ENCODE results near the gene GNAZ. TPM values are rescaled to one million over a fixed set of nuclear protein-coding genes. Genes with fewer than 3 reads are reported as not detected.
"Not testable (repeated sequence)": the region's sequence is repeated elsewhere in the genome, so short reads cannot be mapped to it uniquely, and the experiment has no call there.

The GNAZ gene
- polyA plus RNA-seq, 4 donors, result 2.7 to 6.4 (median 4.9) TPM

GRCh38 chr22:23042179-23042578 lies 28.1 kb upstream of the GNAZ start:
- no peak for DNase-seq (ENCODE audit: low read depth in 4 of 4, low spot score in 3 of 4)

GRCh38 chr22:23044570-23044969 lies 25.7 kb upstream of the GNAZ start:
- no peak for DNase-seq (ENCODE audit: low read depth in 4 of 4, low spot score in 3 of 4)

GRCh38 chr22:23045461-23045860 lies 24.9 kb upstream of the GNAZ start:
- DNase-seq (ENCODE audit: low read depth in 4 of 4, low spot score in 3 of 4), result no peak

GRCh38 chr22:23047265-23047664 lies 23.1 kb upstream of the GNAZ start:
- DNase-seq (ENCODE audit: low read depth in 4 of 4, low spot score in 3 of 4), result no peak

- no peak for DNase-seq (ENCODE audit: low read depth in 4 of 4, low spot score in 3 of 4)
Measured at GRCh38 chr22:23047742-23048141, 22.6 kb upstream of the GNAZ start.

GRCh38 chr22:23050546-23050945 lies 19.8 kb upstream of the GNAZ start:
- not testable (repeated sequence) for DNase-seq (ENCODE audit: low read depth in 4 of 4, low spot score in 3 of 4)

- DNase-seq (ENCODE audit: low read depth in 4 of 4, low spot score in 3 of 4), result no peak
Measured at GRCh38 chr22:23053051-23053707, 17.1 kb upstream of the GNAZ start.

GRCh38 chr22:23053912-23054530 lies 16.3 kb upstream of the GNAZ start:
- DNase-seq (ENCODE audit: low read depth in 4 of 4, low spot score in 3 of 4), result no peak

GRCh38 chr22:23054531-23055257 lies 15.6 kb upstream of the GNAZ start:
- no peak for DNase-seq (ENCODE audit: low read depth in 4 of 4, low spot score in 3 of 4)

- no peak for DNase-seq (ENCODE audit: low read depth in 4 of 4, low spot score in 3 of 4)
Measured at GRCh38 chr22:23055449-23056179, 14.7 kb upstream of the GNAZ start.

GRCh38 chr22:23057331-23057730 lies 13.0 kb upstream of the GNAZ start:
- no peak for DNase-seq (ENCODE audit: low read depth in 4 of 4, low spot score in 3 of 4)

GRCh38 chr22:23058063-23058462 lies 12.3 kb upstream of the GNAZ start:
- no peak for DNase-seq (ENCODE audit: low read depth in 4 of 4, low spot score in 3 of 4)

GRCh38 chr22:23058481-23059283 lies 11.6 kb upstream of the GNAZ start:
- DNase-seq (ENCODE audit: low read depth in 4 of 4, low spot score in 3 of 4), result no peak

GRCh38 chr22:23059284-23059948 lies 10.9 kb upstream of the GNAZ start:
- DNase-seq (ENCODE audit: low read depth in 4 of 4, low spot score in 3 of 4), result no peak

GRCh38 chr22:23060612-23061400 lies 9.5 kb upstream of the GNAZ start:
- no peak for DNase-seq (ENCODE audit: low read depth in 4 of 4, low spot score in 3 of 4)

- no peak for DNase-seq (ENCODE audit: low read depth in 4 of 4, low spot score in 3 of 4)
Measured at GRCh38 chr22:23061471-23062280, 8.6 kb upstream of the GNAZ start.

GRCh38 chr22:23062616-23063538 lies 7.4 kb upstream of the GNAZ start:
- DNase-seq (ENCODE audit: low read depth in 4 of 4, low spot score in 3 of 4), result no peak
